GM18861 (cell line): Measurements from ENCODE around the gene C1QL1.

Source experiments
- ATAC-seq: cut with Tn5 transposase; IDR thresholded peaks from one replicate; pipeline ENCODE4 v1.9.1; 2021; ENCODE audit not compliant: unreplicated experiment

C1QL1 gene

DNA sequence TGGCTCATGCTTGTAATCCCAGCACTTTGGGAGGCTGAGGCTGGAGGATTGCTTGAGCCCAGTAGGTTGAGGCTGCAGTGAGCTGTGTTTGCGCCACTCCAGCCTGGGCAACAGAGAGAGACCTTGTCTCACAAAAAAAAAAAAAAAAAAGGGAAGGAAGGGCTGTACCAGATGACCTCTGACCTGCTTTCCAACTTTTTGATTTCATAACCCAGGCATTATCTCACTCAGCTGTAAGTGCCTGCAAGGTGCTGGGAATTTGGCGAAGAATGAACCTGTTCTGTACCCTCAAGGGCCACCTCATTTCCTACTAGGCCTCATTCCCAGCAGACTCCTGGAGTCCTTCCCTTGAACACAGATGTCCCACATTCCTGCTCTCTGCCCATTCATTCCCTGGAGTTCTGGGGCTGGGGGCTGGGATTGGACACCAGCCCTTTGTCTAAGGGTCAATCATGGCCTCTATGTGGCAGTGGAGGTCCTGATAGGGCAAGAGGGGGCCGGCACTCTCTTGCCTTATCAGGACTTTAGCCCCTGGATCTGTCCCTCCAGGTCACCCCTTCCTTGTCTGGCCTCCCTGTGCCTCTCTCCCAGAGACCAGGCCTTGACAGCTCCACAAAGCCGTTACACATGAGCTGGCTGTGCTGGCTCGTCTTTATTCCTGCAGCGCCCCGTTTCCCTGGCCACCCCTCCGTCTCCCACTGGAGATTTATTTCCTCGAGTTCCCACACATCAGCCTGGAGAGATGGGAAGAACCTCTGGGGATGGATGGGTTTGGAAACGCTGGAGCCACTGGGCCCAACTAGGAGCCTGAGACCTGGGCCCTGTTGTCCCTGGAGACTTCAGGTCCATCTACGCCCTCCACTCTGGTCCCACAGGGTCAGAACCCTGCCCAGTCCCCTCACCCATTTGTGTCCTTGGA is 52.0 kb downstream of the C1QL1 start:
- no peak for ATAC-seq

DNA sequence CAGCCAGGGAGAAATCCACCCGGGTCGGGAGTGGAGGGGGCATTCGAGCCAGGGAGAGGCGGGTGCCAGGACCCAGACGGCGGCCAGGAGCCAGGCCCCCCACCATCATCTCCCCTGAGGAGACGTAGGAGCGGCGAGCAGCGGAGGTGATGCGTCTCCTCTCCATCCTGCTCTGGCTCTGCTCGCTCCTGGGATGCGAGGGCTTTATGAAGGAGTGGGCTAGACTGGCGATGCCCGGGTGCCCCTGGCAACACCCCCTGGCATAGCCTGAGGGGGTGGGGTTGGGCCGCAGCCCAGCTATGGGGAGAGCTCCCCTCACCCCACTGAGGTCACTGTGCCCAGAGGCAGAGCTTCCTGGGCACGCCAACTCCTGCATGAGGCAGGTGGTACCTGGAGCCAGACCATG is 52.8 kb downstream of the C1QL1 start, which contains the start of gene GFAP:
Gene GFAP (minus strand): TSS at position 180 of the 406 bp plus-strand sequence. CDS start 14 bp downstream, at position 166.
- ATAC-seq, result no peak

DNA sequence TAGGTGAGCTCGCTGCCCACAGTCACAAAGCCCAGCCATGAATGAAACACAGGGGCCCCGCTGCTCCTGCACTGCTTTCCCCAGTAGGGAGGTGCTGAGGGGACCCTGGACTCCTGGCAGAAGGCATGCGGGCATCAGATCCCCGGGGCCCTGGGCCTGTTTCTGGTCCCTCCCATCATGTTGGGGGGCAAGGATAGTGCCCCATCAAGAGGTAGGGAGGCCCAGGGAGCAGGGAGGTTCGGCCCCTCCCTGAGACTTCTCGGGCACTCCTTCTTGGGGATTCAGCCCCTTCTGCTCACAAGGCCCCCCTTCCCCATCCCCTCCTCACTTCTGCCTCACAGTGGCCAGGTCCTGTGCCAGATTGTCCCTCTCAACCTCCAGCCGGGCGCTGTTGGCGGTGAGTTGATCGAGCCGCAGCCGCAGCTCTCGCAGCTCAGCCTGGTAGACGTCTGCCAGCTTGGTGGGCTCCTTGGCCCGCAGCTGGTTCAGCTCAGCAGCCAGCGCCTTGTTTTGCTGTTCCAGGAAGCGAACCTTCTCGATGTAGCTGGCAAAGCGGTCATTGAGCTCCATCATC is 53.3 kb downstream of the C1QL1 start:
- no peak for ATAC-seq

DNA sequence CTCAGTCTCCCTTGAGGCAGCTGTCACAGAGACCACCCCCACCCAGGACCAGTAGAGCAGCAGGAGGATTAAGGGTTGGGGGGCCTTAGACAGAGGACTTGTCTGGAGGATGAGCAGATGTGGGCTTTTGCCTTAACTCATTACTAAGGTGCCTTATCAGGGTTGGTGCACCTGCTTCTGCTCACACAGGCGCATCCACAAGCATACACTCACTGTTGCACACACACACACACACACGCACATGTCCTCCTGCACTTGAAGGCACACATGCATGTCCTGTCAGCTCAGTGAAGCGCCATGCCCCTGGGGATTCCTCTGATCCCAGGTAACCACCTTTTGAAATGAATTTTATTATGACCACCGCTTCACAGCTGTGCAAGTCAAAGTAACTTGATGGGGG is 54.0 kb downstream of the C1QL1 start:
- no peak for ATAC-seq

DNA sequence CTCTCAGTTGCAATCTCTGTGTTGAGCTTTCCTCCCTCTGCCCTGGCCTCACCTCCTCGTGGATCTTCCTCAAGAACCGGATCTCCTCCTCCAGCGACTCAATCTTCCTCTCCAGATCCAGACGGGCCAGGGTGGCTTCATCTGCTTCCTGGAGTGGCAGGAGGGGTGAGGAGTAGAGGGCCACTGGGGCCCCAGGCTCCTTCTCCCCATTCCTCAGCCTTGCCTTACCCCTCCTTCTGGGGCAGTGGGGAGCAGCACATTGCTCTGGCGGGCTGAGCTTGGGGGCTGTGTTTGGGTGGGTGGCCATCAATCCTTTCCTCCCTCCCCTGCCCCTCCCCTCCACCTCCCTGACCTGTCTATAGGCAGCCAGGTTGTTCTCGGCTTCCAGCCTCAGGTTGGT is 54.4 kb downstream of the C1QL1 start:
- no peak for ATAC-seq

DNA sequence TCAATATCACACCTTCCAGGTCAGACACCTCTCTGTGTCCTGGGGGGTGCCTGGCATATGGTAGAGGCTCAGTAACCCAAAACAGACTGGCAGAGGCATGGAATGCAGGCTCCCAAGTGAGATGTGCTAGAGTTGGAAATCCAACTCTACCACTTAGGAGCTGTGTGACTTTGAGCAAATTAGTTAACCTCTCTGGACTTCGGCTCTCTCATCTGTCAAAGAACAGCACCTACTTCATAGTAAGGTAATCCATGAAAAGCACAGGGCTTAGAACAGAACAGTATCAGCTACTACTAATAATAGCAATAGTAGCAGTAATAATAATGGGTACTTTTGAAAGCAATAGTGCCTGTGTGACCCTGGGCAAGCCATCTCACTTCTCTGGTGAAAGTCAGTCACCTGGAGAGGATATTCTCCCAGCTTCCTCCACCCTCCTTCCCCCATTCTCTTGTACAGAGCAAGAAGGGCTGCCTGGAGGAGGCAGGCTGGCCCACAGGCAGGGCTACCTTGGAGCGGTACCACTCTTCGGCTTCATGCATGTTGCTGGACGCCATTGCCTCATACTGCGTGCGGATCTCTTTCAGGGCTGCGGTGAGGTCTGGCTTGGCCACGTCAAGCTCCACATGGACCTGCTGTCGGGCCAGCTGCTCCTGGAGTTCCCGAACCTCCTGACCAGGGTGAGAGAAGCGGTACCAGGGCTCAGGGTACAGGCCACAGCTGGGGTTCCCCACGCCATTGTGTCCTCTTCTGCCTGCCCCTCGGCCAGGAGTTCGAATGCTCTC is 55.1 kb downstream of the C1QL1 start:
- ATAC-seq, result no peak

DNA sequence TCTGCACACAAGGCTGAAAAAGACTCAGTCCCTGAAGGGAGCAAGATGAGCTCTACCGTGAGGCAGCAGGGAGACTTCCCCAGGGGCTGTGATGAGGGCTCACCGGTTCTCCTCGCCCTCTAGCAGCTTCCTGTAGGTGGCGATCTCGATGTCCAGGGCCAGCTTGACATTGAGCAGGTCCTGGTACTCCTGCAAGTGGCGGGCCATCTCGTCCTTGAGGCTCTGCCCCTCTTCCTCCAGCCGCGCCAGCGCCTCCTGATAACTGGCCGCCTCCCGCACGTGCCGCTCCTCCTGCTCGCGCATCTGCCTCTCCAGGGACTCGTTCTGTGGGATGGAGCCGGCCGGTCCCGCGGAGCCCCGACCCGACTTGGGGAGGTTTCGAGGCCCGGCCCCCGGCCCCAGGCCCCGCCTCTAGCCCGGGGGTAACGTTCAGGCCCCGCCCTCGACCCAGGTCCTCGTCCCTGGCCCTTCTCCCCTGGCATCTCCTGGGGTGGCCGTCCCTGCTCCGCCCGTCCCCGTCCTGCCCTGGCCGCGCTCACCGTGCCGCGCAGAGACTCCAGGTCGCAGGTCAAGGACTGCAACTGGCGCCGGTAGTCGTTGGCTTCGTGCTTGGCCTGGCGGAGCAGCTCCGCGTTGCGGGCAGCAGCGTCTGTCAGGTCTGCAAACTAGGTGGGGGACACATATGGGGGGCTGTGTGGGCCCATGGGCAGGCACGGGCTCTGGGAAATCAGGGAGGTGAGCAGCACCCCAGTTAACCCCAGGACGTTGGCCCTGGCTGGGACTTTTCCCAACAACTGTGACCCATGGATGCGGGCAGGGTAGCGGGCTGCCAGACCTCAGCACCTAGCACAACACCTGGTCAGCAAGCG is 56.7 kb downstream of the C1QL1 start:
- ATAC-seq, result no peak

DNA sequence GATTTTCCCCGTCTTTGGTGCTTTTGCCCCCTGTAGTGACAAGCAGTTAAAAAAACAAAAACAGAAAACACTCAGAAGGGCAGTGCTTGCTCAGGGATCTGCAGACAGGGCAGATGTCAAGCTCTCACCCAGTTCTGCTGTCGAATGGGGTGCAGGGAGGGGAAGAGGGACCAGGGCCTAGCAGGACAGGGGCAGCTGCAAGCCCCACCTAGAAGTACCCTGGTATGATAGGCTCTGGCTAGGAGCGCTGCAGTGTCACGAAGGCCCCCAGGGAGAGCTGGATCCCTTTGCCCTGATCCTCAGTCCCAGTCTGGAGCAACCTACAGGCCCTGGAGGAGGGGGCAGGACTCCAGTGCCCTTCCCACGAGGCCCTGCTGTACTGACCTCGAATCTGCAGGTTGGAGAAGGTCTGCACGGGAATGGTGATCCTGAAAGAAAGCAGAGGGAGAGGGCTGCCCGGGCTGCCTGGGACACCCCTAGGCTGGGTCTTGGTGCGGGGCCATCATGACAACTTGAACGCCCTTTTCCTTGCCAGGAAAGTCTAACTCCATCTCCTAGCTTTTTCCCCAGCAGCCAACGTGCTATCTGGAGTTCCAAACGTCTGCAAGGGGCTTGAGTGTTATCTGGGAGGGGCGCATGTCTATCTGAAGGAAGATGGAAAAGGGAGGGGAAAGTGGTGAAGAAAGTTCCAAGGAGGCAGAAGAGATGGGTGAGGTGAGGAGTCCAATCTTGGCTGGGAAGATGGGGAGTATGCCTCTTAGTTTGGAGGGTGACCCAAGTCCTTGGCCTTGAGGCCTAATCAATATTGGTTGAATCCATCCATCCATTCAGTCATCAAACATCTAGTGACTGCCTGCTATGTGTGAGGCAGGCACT is 57.6 kb downstream of the C1QL1 start:
- ATAC-seq, result no peak
